Measurements from ENCODE around the gene PCBP3.

The PCBP3 gene

GRCh38 chr21:45852886-45853400, 209.4 kb downstream of the PCBP3 start:
- DNase-seq = no peak

- no peak for DNase-seq
Measured at GRCh38 chr21:45853703-45854342, 210.3 kb downstream of the PCBP3 start.

DNA sequence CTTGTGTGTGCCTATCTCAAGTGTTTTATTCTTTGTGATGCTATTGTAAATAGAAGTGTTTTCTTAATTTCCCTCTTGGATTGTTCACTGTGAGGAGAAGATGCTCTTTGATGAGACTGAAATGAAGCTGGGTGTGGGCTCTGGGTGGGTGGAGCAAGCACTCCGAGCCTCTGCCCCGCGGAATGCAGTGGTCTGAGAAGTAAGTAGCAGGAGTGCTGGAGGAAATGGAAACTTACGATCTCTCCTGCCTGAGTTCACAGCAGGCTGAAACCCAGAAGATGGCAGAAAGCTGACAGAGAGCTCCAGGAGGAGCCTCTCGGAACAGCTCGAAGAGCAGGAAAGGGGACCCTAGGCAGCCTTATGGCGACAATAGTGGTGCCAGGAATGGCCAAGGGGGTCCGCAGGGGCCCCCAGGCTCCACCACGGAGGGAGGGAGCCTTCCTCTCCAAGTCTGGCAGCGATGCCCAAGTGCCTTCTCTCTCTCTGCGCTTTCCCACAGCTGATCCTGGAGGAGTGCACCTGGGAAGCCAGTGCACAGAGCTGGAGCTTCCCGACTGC, 211.2 kb downstream of the PCBP3 start:
- no peak for DNase-seq

- no peak for DNase-seq
Measured at GRCh38 chr21:45855248-45855811, 211.8 kb downstream of the PCBP3 start.

DNA sequence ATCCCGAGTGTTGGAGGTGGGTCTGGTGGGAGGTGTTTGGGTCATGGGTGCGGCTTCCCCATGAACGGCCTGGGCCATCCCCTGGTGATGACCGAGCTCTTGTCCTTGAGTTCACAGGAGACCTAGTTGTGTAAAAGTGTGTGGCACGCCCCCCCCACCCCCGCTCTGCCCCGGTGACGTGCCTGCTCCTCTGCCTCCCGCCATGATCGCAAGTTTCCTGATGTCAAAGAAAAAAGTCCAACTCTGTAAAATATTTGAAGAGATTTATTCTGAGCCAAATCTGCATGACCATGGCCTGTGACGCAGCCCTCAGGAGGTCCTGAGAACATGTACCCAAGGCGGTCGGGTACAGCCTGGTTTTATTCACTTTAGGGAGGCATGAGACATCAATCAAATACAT, 212.9 kb downstream of the PCBP3 start:
- no peak for DNase-seq

GRCh38 chr21:45856906-45857305, 213.4 kb downstream of the PCBP3 start:
- no peak for DNase-seq

DNA sequence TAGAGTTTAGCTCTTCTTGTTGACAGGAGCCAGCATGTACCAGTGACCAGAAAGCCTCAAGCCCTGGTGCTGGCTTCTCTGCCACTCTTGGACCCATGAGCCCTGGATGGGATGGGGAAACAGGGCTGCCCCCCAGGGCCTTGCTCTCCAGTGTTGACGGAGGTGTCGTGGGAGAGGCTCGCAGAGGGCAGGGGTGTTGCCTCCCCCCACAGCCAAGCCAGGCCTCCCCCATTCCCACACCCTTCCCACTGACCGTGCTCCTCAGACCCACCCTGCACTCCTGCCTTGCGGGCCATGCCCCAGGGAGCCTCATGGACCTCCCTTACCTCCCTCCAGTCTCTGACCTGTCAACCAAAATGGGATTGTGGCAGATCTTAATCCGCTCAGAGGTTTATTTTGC, 214.2 kb downstream of the PCBP3 start:
- no peak for DNase-seq

- DNase-seq = no peak
Measured at GRCh38 chr21:45858180-45858579, 214.7 kb downstream of the PCBP3 start.

DNA sequence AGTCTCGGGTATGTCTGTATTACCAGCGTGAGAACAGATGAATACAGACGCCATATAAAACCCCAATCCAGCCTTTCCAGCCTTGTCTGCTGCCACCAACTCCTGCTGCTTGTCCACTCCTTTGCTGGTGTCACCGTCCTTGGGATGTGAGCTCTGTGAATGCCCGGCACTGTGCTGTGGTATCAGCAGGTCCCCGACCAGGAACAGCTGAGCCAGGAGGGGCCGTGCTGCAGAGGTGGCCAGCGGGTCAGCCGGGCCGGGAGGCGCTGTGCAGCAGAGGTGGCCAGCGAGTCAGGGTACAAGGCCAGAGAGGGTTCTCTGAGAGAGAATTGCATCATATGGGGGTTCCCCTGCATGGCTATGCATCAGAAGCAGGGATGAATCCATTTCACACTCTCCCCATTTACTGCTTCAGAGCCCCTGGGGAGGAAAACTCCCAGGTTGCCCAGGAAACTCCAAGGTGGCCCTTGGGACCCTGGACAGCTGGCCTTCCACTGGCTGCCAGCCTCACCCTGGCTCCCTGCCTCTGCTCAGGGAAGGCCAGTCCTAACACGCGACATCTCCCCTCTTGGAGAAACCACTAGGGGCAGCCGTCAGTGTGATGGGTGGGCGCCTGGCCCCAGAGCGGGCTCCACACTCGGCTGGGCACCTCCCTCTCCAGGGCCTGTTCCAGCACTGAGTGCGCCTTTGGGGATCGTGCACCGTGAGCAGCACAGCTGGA, 215.7 kb downstream of the PCBP3 start:
- no peak for DNase-seq

DNA sequence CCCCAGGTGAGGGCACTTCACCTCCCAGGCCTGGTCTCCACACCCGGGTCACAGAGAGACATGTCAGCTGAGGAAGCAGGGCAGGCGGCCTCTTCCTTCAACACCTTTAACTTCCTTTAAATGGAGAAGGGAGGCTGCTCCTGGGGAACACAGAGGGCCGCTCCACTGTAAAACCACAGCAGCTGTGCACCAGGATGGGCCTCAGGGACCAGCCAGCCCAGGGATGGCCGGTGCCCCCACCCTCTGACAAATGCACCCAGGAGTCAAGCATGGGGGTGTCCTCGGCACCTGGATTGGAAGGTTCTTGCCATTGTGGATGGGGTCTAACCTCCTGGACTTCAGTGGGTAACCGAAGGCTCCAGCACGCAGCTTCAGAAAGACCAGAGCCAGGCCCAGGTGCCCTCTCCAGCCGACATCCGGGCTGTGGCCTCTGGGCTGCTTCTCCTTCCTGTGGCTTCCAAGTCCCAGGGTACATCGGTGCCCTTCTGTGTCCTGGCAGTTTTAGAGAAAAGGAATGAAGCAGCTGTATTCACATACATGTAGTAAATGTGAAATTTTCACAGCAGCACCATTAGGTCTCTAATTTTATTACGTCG, 216.3 kb downstream of the PCBP3 start:
- no peak for DNase-seq

DNA sequence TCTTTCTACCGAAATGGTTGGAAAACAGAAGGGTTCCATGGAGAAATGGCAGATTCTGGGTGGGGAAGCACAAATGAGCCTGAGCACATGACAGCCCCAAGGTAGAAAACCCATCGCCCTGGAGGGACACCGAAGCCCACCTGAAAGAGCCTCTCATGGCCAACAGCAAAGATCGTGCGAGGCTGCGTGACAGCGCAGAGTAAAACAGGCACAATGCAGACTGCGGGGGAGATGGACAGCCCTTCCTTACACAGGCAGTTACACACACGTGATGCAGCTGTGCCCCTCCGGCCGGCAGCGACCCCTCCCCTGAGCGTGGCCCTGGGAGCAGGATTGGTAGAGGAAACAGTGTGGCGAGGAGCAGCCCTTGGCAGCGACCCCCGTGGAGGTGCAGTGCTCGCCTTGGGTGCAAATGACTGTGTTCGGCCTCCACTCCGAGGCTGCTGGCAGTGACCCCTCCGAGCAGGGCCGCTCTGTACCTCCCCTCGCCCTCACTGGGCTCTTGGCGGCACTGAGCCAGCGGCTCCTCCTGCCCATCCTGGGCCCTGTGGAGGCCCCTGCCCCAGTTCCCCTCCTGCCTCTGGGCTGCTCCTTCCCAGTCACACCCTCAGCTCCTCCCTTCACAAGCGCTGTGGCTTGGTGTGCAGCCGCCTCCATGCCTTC, 217.1 kb downstream of the PCBP3 start:
- DNase-seq = no peak

GRCh38 chr21:45861156-45861870, 217.8 kb downstream of the PCBP3 start:
- DNase-seq = no peak

DNA sequence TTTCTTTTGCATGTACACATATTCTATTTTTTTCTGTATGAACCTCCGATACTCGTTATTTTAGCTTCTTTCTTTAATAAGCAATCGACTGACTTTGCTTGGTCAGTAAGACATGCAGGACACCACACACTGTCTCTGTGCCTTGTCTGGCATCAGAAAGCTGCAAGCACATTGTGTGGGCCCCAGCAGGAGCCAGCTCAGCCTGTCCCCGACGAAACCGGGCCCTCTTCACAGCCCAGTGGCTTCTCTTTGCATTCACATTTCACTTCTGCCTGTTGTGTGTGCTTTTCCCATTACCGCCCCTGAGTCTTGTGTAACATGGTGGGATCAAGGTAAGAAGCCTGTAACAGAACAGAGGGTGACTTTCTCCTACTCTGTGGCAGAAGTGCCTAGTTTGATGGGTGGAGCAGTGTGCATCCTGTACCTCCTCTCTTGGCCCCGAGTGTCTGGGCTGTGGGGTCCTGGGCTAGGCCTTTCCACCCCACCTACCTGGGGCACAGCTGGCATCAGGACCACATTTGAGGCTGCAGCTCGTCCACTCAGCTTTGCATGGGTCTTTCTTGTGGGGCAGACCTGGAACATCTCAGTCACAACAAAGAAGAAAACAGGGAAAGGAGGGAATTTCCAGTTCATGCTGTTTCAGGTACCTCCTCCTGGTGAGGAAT, 219.2 kb downstream of the PCBP3 start:
- no peak for DNase-seq

DNA sequence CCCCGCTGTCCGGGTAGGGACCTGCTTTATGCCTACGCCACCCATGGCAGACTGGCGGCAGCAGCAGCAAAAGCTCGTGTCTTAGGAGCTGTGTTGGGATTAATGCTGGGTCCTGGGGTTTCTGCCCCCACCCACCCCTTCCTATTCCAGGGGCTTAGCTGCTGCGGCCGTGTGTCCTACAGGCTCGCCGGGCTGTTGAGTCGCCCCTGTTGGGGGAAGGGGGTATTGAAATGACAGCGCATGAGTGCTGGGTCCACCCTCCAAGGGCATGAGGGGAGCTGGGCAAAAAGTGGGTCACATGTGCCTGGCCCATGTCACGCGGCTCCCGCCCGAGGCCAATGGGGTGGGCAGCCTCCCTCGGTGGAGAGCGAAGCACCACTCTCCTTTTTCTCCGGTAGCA, 219.7 kb downstream of the PCBP3 start:
- no peak for DNase-seq

- no peak for DNase-seq
Measured at GRCh38 chr21:45863751-45864150, 220.2 kb downstream of the PCBP3 start.

GRCh38 chr21:45864436-45864835, 220.9 kb downstream of the PCBP3 start:
- DNase-seq = no peak

DNA sequence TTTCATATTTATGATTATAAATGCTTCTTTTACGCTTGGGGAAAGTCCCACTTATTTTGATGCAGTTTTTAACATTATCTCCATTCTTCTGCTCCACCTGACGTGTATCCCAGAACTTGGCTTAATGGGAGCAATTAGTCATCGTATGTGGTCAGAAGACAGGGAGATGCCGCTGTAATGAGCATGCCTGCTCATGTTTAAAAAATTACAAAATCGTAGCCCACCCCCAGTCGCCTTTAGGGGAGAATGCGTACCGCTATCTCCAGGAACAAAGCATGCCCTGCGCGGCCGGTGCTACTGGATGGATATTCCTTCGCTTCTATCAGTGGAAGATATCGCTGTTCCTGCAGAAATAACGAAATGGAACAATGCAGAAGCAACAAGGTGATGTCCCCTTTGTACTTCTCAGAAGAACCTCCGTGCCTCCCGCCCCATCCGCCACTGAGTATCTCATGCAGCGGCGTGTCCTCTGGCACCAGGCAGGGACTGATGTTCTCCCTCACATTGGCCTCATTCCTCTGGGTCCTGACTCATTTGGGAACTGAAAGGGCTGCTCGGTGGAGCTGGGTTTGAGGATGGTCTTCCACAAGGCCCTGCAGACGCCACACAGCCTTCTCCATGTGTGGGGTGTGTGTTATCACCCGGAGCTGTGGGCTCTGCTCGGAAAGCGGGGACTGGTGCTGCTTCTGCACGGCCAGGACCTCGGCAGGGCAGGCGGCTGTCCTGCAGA, 221.7 kb downstream of the PCBP3 start:
- DNase-seq = no peak

GRCh38 chr21:45866551-45866950, 223.0 kb downstream of the PCBP3 start:
- DNase-seq = no peak

DNA sequence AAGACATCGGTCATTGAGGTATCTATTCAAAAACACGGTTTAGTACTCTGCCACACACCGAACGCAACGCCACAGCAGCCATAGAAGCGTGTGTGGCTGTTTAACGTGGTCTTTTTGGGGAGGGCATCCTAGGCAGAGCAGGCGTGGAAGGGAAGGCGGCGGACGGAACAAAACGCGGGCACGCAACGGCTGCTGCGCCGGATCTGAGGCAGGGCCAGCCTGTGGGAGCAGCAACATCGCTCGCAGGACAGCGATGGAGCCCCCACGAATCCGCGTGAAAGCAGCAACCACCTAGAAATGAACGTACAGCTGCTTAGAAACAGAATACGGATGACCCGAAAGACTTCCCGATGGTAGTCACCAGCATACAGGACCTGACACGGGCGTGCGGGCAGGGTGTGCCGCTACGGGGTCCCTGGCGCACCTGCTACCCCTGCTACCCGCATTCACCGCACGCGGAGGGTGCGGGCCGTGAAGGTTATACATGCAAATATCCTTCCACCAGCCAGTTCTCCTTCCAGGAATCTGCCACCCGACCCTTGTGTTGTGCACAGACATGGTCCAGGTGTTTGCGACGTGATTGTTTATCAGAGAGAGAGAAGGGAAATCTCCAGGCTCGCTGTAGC, 223.6 kb downstream of the PCBP3 start:
- DNase-seq = no peak

GRCh38 chr21:45867671-45868081, 224.2 kb downstream of the PCBP3 start:
- DNase-seq = no peak
